Parathyroid adenoma (tissue), 2 donors: ENCODE data around the gene ITPK1.

Experiments
- H2AFZ ChIP-seq: fragments of 300-600 bp; sonication (generic); one replicate; pipeline ENCODE4 v1.7.0; 2017; ENCODE audit warnings: antibody characterized with exemption, mild to moderate bottlenecking
- H3K27ac ChIP-seq: fragments of 300-600 bp; sonication (generic); one replicate; pipeline ENCODE4 v1.7.0; 2017
- H3K27me3 ChIP-seq: fragments of 300-600 bp; sonication (generic); one replicate; pipeline ENCODE4 v1.7.0; 2017; ENCODE audit warnings: low read length; ENCODE audit not compliant: control insufficient read depth, insufficient read depth
- H3K36me3 ChIP-seq: fragments of 300-600 bp; sonication (generic); one replicate; pipeline ENCODE4 v1.7.0; 2017; ENCODE audit warnings: low read length; ENCODE audit not compliant: control insufficient read depth, insufficient read depth
- H3K4me1 ChIP-seq: fragments of 300-600 bp; sonication (generic); one replicate; pipeline ENCODE4 v1.7.0; 2017; ENCODE audit warnings: control low read depth
- H3K4me2 ChIP-seq: fragments of 300-600 bp; sonication (generic); one replicate; pipeline ENCODE4 v1.7.0; 2017; ENCODE audit warnings: low read length
- H3K4me3 ChIP-seq: fragments of 300-600 bp; sonication (generic); one replicate; pipeline ENCODE4 v1.7.0; 2017; ENCODE audit warnings: low read depth, low read length
- H3K79me2 ChIP-seq: fragments of 300-600 bp; sonication (generic); one replicate; pipeline ENCODE4 v1.7.0; 2017; ENCODE audit warnings: control low read depth
- H3K9ac ChIP-seq: fragments of 300-600 bp; sonication (generic); one replicate; pipeline ENCODE4 v1.7.0; 2017; ENCODE audit warnings: mild to moderate bottlenecking
- H3K9me3 ChIP-seq: fragments of 300-600 bp; sonication (generic); one replicate; pipeline ENCODE4 v1.7.0; 2017; ENCODE audit warnings: low read length; ENCODE audit not compliant: control insufficient read depth
- CTCF ChIP-seq: fragments of 300-600 bp; sonication (generic); IDR thresholded peaks from one replicate; pipeline ENCODE4 v1.7.0; 2017; ENCODE audit warnings: antibody characterized with exemption, mild to moderate bottlenecking
- donor health status: primary hyperparathyroidism.

The ITPK1 gene

GRCh38 chr14:93156693-93157369 is 41.1 kb upstream of the ITPK1 start:
- TF ChIP-seq CTCF, result no peak
- no peaks in the 10 kb centered on the region for H3K27me3 ChIP-seq

GRCh38 chr14:93155667-93156066 is 39.9 kb upstream of the ITPK1 start:
- Histone ChIP-seq H3K27me3 (no peaks in the 10 kb centered on the region), H3K79me2 (no peaks in the 10 kb centered on the region), H3K36me3 (no peaks in the 10 kb centered on the region), H3K27ac (no peak overlapping the region), H3K4me1 (no peaks in the 10 kb centered on the region), H3K9me3 (no peaks in the 10 kb centered on the region), H3K9ac (no peak overlapping the region), H2AFZ (no peak overlapping the region), H3K4me3 (no peak overlapping the region), H3K4me2 (no peak overlapping the region)
- no peak for TF ChIP-seq CTCF

More at GRCh38 chr14:93156693-93157369, 41.1 kb upstream of the ITPK1 start:
- H3K36me3 ChIP-seq, result no peaks in the 10 kb centered on the region
- H3K9me3 ChIP-seq, result no peaks in the 10 kb centered on the region
- no peaks in the 10 kb centered on the region for H3K4me1 ChIP-seq
- H2AFZ ChIP-seq, result no peak overlapping the region
- no peak overlapping the region for H3K4me3 ChIP-seq
- H3K4me2 ChIP-seq, result no peak overlapping the region
- H3K27ac ChIP-seq, result no peak overlapping the region
- no peak overlapping the region for H3K9ac ChIP-seq
- H3K79me2 ChIP-seq, result no peaks in the 10 kb centered on the region

- Histone ChIP-seq H3K9me3 (no peaks in the 10 kb centered on the region), H3K27me3 (no peaks in the 10 kb centered on the region), H2AFZ (no peak overlapping the region), H3K79me2 (no peaks in the 10 kb centered on the region), H3K36me3 (no peaks in the 10 kb centered on the region), H3K9ac (no peak overlapping the region), H3K4me1 (no peaks in the 10 kb centered on the region), H3K4me2 (no peak overlapping the region), H3K4me3 (no peak overlapping the region), H3K27ac (no peak overlapping the region)
- no peak for TF ChIP-seq CTCF
Observed at GRCh38 chr14:93153121-93153520, 37.4 kb upstream of the ITPK1 start.

- no peak overlapping the region for H3K4me3 ChIP-seq
Observed at GRCh38 chr14:93150227-93151208, 34.8 kb upstream of the ITPK1 start.

More at GRCh38 chr14:93150227-93151208, 34.8 kb upstream of the ITPK1 start:
- no peaks in the 10 kb centered on the region for H3K36me3 ChIP-seq
- H3K9me3 ChIP-seq, result no peaks in the 10 kb centered on the region
- TF ChIP-seq CTCF, result no peak
- H3K27ac ChIP-seq, result no peak overlapping the region
- H3K27me3 ChIP-seq, result no peaks in the 10 kb centered on the region
- no peaks in the 10 kb centered on the region for H3K4me1 ChIP-seq
- no peak overlapping the region for H3K4me2 ChIP-seq
- H3K79me2 ChIP-seq, result no peaks in the 10 kb centered on the region
- peak overlapping the region; percentile 27 for H2AFZ ChIP-seq
- no peak overlapping the region for H3K9ac ChIP-seq
